OCI-LY7 (cell line): ENCODE results near the gene PEAK3. TPM values are rescaled to one million over a fixed set of nuclear protein-coding genes. Genes with fewer than 3 reads are reported as not detected.

Experiments used
- BruUV-seq: library from RNA; stranded (reverse); fragments of 400-500 nt; replicated peaks from 2 replicates; lab custom pipeline; 2021; lab: Mats Ljungman, UMichigan
- CTCF ChIA-PET: fragments of 300-600 bp; sonication (Branson Sonifier 250); formaldehyde crosslinking; loops from one replicate; lab custom pipeline; 2022; ENCODE audit warnings: antibody characterized with exemption; ENCODE audit not compliant: unreplicated experiment; lab: Charles Lee
- POLR2A ChIA-PET: fragments of 300-600 bp; sonication (Branson Sonifier 250); formaldehyde crosslinking; loops from one replicate; lab custom pipeline; 2022; ENCODE audit warnings: antibody characterized with exemption; lab: Charles Lee
- DNase-seq: peaks from one replicate; pipeline ENCODE4 v3.0.0-alpha.2; 2015; ENCODE audit warnings: low spot score
- H2AFZ ChIP-seq: fragments of 200-600 bp; sonication (generic), shearing (Covaris generic); 2 replicates; pipeline ENCODE4 v1.6.1; 2014; ENCODE audit warnings: mild to moderate bottlenecking, antibody characterized with exemption, low read length, moderate library complexity
- H3K27ac ChIP-seq: fragments of 200-600 bp; sonication (generic); 2 replicates; pipeline ENCODE4 v1.5.1; 2014; ENCODE audit warnings: mixed run types, low read depth, mild to moderate bottlenecking, moderate library complexity, low read length, inconsistent platforms; ENCODE audit not compliant: poor library complexity, severe bottlenecking
- H3K36me3 ChIP-seq: fragments of 200-600 bp; sonication (generic); 2 replicates; pipeline ENCODE4 v1.6.1; 2014; ENCODE audit warnings: mild to moderate bottlenecking, antibody characterized with exemption, low read length, moderate library complexity, mixed read lengths; ENCODE audit not compliant: insufficient read depth
- H3K4me1 ChIP-seq: fragments of 200-600 bp; sonication (generic); 2 replicates; pipeline ENCODE4 v1.5.1; 2014; ENCODE audit warnings: mild to moderate bottlenecking, low read length; ENCODE audit not compliant: insufficient read depth, poor library complexity, severe bottlenecking
- H3K4me2 ChIP-seq: fragments of 200-600 bp; sonication (generic); 2 replicates; pipeline ENCODE4 v1.6.1; 2014; ENCODE audit warnings: mild to moderate bottlenecking, low read length
- H3K4me3 ChIP-seq: fragments of 200-600 bp; sonication (generic); 2 replicates; pipeline ENCODE4 v1.5.1; 2014; ENCODE audit warnings: mild to moderate bottlenecking, low read depth, low read length; ENCODE audit not compliant: poor library complexity, severe bottlenecking
- H3K79me2 ChIP-seq: fragments of 200-600 bp; sonication (generic); 2 replicates; pipeline ENCODE4 v1.6.1; 2016; ENCODE audit warnings: low read depth, mild to moderate bottlenecking, low read length, moderate library complexity, mixed read lengths; ENCODE audit not compliant: insufficient read depth
- H3K9me2 ChIP-seq: fragments of 200-600 bp; sonication (generic); 2 replicates; pipeline ENCODE4 v1.6.1; 2016; ENCODE audit warnings: mild to moderate bottlenecking, low read length, mixed read lengths; ENCODE audit not compliant: insufficient read depth
- H3K9me3 ChIP-seq: fragments of 200-600 bp; sonication (generic); 2 replicates; pipeline ENCODE4 v1.6.1; 2014; ENCODE audit warnings: mild to moderate bottlenecking, mixed run types, low read length, mixed read lengths
- H4K20me1 ChIP-seq: fragments of 200-600 bp; sonication (generic); 2 replicates; pipeline ENCODE4 v1.6.1; 2014; ENCODE audit warnings: mild to moderate bottlenecking, antibody characterized with exemption, low read length, moderate library complexity, mixed read lengths; ENCODE audit not compliant: insufficient read depth
- CTCF ChIP-seq: fragments of 200-600 bp; sonication (generic); conservative IDR thresholded peaks from 2 replicates; pipeline ENCODE4 v1.5.1; 2014; ENCODE audit warnings: mild to moderate bottlenecking, antibody characterized with exemption, low read length, moderate library complexity, mixed read lengths
- EZH2phosphoT487 ChIP-seq: fragments of 200-600 bp; sonication (generic); IDR thresholded peaks from 2 replicates; pipeline ENCODE4 v1.6.1; 2018; ENCODE audit warnings: low read depth, borderline replicate concordance, mild to moderate bottlenecking, mixed run types, antibody characterized with exemption, low read length, moderate library complexity, mixed read lengths
- intact Hi-C: fragments of 100-400 bp; cut with micrococcal nuclease; formaldehyde crosslinking; loops from one replicate; pipeline ENCODE4 v1.10.0; 2022; ENCODE audit not compliant: unreplicated experiment
- total RNA-seq, 2 experiments: library from RNA; depleted of rRNA in 1 of 2; stranded (reverse); fragments of >200 nt in 1 of 2; shearing (Covaris generic) in 1 of 2; gene quantifications; 2 replicates each; pipeline ENCODE4 v1.2.3, GENCODE V29; 2014 to 2022

Gene PEAK3
- total RNA-seq, 2 experiments from 2014 or later, result not detected

- H3K79me2 ChIP-seq, result no peaks in the 10 kb centered on the region
- intact Hi-C loops, result no loop called here
- no peak overlapping the region for H3K4me3 ChIP-seq
- DNase-seq, result no peak
- H3K36me3 ChIP-seq, result no peaks in the 10 kb centered on the region
- no peak for TF ChIP-seq CTCF
- TF ChIP-seq EZH2phosphoT487, result no peak
- no peak overlapping the region for H2AFZ ChIP-seq
- POLR2A ChIA-PET, result interaction anchor here (0.5 to 1.5 kb wide), 3 partner anchors 14 to 188 kb away, joined by 3 to 5 read pairs (median 5); partner anchors contain the start of gene GADD45B
- H3K9me3 ChIP-seq, result no peaks in the 10 kb centered on the region
- H4K20me1 ChIP-seq, result no peaks in the 10 kb centered on the region
- H3K4me1 ChIP-seq, result peaks cover 38% of the 10 kb centered on the region
- no TSS peak for BruUV-seq
- no peak overlapping the region for H3K4me2 ChIP-seq
- CTCF ChIA-PET, result interaction anchor here (0.6 kb wide), 1 partner anchor 37 kb away, joined by 3 read pairs; no protein-coding TSS in a partner anchor
- H3K9me2 ChIP-seq, result no peaks in the 10 kb centered on the region
- H3K27ac ChIP-seq, result no peak overlapping the region
Measured at GRCh38 chr19:2287585-2288337, 5.8 kb upstream of the PEAK3 start.

DNA sequence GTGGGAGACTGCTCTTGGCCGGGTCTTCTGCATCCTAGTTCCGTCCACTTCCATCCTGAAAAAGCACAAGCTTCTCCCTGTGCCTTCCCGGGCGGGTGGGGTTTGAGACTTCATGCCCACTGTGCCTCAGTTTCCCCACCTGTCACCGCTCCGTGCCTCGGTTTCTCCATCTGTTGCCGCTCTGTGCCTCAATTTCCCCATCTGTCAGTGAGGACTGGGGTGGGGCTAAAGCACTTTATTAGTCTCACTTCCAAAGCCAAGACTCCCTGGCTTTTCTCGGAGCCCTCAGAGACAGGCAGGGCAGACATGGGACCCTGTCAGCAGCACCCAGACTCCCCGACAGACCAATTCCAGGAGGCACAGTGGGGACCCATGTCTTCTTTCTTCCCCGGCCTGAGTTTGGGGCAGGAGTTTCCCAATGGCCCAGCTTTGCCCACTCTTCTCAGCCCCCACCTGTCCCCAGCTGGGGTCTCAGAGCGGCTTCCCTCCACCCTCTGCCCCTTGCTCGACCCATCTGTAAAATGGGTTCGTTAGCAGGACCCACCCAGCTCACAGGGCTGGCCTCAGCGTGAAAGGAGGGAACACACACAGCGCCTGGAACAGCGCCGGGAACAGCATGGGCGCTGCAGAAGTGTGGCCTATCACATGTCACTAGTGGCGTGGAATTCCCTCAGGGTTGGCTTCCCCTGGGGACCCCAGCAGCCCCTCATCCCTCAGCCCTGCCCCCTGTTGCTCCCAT is 4.6 kb upstream of the PEAK3 start:
- Histone ChIP-seq H3K4me3 (no peak overlapping the region), H3K9me3 (no peaks in the 10 kb centered on the region), H3K27ac (no peak overlapping the region), H3K79me2 (no peaks in the 10 kb centered on the region), H4K20me1 (no peaks in the 10 kb centered on the region), H3K36me3 (no peaks in the 10 kb centered on the region), H3K9me2 (no peaks in the 10 kb centered on the region), H2AFZ (no peak overlapping the region), H3K4me1 (peaks cover 48% of the 10 kb centered on the region), H3K4me2 (no peak overlapping the region)
- BruUV-seq, result no TSS peak
- intact Hi-C loops, result no loop called here
- POLR2A ChIA-PET, result no interaction called here
- DNase-seq, result no peak
- CTCF ChIA-PET, result no interaction called here
- no peak for TF ChIP-seq EZH2phosphoT487
- no peak for TF ChIP-seq CTCF
